Measurements from ENCODE around the gene TMEM222.
A peak's percentile ranks its signal among the peaks of the same experiment; 100 is the strongest.

TMEM222 gene

GRCh38 chr1:27318136-27318535 lies 3.8 kb upstream of the TMEM222 start:
- Histone ChIP-seq H3K27me3 (ENCODE audit: insufficient read depth, low read length) (no peaks in the 10 kb centered on the region), H3K4me1 (ENCODE audit: insufficient read depth, low read length) (peaks cover 20% of the 10 kb centered on the region), H3K9me3 (ENCODE audit: low read length) (no peaks in the 10 kb centered on the region), H2AFZ (ENCODE audit: low read depth, low read length) (peak overlapping the region; percentile 56), H3K4me3 (ENCODE audit: low read length) (peak overlapping the region; percentile 24), H3K36me3 (ENCODE audit: insufficient read depth, low read length) (no peaks in the 10 kb centered on the region)

- no peak overlapping the region for H3K4me3 ChIP-seq (ENCODE audit: low read length)
- H3K27me3 ChIP-seq (ENCODE audit: insufficient read depth, low read length): no peaks in the 10 kb centered on the region
These were observed 3.4 kb upstream of the TMEM222 start for GRCh38 chr1:27318596-27318995.

GRCh38 chr1:27322569-27323240 lies 742 bp downstream of the TMEM222 start:
- H2AFZ ChIP-seq (ENCODE audit: low read depth, low read length): no peak overlapping the region
- H3K36me3 ChIP-seq (ENCODE audit: insufficient read depth, low read length): peaks cover 32% of the 10 kb centered on the region
- H3K4me1 ChIP-seq (ENCODE audit: insufficient read depth, low read length): peaks cover 21% of the 10 kb centered on the region
- no peaks in the 10 kb centered on the region for H3K9me3 ChIP-seq (ENCODE audit: low read length)
- peak overlapping the region; percentile 88 for H3K4me3 ChIP-seq (ENCODE audit: low read length)
- H3K27me3 ChIP-seq (ENCODE audit: insufficient read depth, low read length): no peaks in the 10 kb centered on the region

More at GRCh38 chr1:27318596-27318995, 3.4 kb upstream of the TMEM222 start:
- Histone ChIP-seq H3K36me3 (ENCODE audit: insufficient read depth, low read length) (no peaks in the 10 kb centered on the region), H2AFZ (ENCODE audit: low read depth, low read length) (peak overlapping the region; percentile 56), H3K9me3 (ENCODE audit: low read length) (no peaks in the 10 kb centered on the region), H3K4me1 (ENCODE audit: insufficient read depth, low read length) (peaks cover 24% of the 10 kb centered on the region)

GRCh38 chr1:27325286-27325685 lies 3.3 kb downstream of the TMEM222 start:
- Histone ChIP-seq H3K4me3 (ENCODE audit: low read length) (no peak overlapping the region), H3K4me1 (ENCODE audit: insufficient read depth, low read length) (peaks cover 10% of the 10 kb centered on the region), H3K36me3 (ENCODE audit: insufficient read depth, low read length) (peaks cover 44% of the 10 kb centered on the region), H3K9me3 (ENCODE audit: low read length) (no peaks in the 10 kb centered on the region), H3K27me3 (ENCODE audit: insufficient read depth, low read length) (no peaks in the 10 kb centered on the region), H2AFZ (ENCODE audit: low read depth, low read length) (no peak overlapping the region)

- Histone ChIP-seq H3K4me1 (ENCODE audit: insufficient read depth, low read length) (peaks cover 8% of the 10 kb centered on the region), H3K9me3 (ENCODE audit: low read length) (no peaks in the 10 kb centered on the region), H3K36me3 (ENCODE audit: insufficient read depth, low read length) (peaks cover 68% of the 10 kb centered on the region), H3K27me3 (ENCODE audit: insufficient read depth, low read length) (no peaks in the 10 kb centered on the region), H2AFZ (ENCODE audit: low read depth, low read length) (no peak overlapping the region), H3K4me3 (ENCODE audit: low read length) (no peak overlapping the region)
These were observed 6.0 kb downstream of the TMEM222 start for GRCh38 chr1:27327964-27328363.

- Histone ChIP-seq H3K9me3 (ENCODE audit: low read length) (no peaks in the 10 kb centered on the region), H2AFZ (ENCODE audit: low read depth, low read length) (no peak overlapping the region), H3K27me3 (ENCODE audit: insufficient read depth, low read length) (no peaks in the 10 kb centered on the region), H3K36me3 (ENCODE audit: insufficient read depth, low read length) (peaks cover 79% of the 10 kb centered on the region), H3K4me1 (ENCODE audit: insufficient read depth, low read length) (no peaks in the 10 kb centered on the region), H3K4me3 (ENCODE audit: low read length) (no peak overlapping the region)
These were observed 8.8 kb downstream of the TMEM222 start for GRCh38 chr1:27330786-27331185.

GRCh38 chr1:27331426-27331825 lies 9.5 kb downstream of the TMEM222 start:
- Histone ChIP-seq H3K4me3 (ENCODE audit: low read length) (no peak overlapping the region), H3K4me1 (ENCODE audit: insufficient read depth, low read length) (no peaks in the 10 kb centered on the region), H3K9me3 (ENCODE audit: low read length) (no peaks in the 10 kb centered on the region), H2AFZ (ENCODE audit: low read depth, low read length) (no peak overlapping the region), H3K36me3 (ENCODE audit: insufficient read depth, low read length) (peaks cover 79% of the 10 kb centered on the region), H3K27me3 (ENCODE audit: insufficient read depth, low read length) (no peaks in the 10 kb centered on the region)

GRCh38 chr1:27331922-27332321 lies 10.0 kb downstream of the TMEM222 start:
- Histone ChIP-seq H2AFZ (ENCODE audit: low read depth, low read length) (no peak overlapping the region), H3K36me3 (ENCODE audit: insufficient read depth, low read length) (peaks cover 75% of the 10 kb centered on the region), H3K27me3 (ENCODE audit: insufficient read depth, low read length) (no peaks in the 10 kb centered on the region), H3K4me3 (ENCODE audit: low read length) (no peak overlapping the region), H3K9me3 (ENCODE audit: low read length) (no peaks in the 10 kb centered on the region), H3K4me1 (ENCODE audit: insufficient read depth, low read length) (no peaks in the 10 kb centered on the region)

- no peak overlapping the region for H2AFZ ChIP-seq (ENCODE audit: low read depth, low read length)
- H3K36me3 ChIP-seq (ENCODE audit: insufficient read depth, low read length): peaks cover 69% of the 10 kb centered on the region
- H3K4me1 ChIP-seq (ENCODE audit: insufficient read depth, low read length): no peaks in the 10 kb centered on the region
- H3K27me3 ChIP-seq (ENCODE audit: insufficient read depth, low read length): no peaks in the 10 kb centered on the region
- no peaks in the 10 kb centered on the region for H3K9me3 ChIP-seq (ENCODE audit: low read length)
- no peak overlapping the region for H3K4me3 ChIP-seq (ENCODE audit: low read length)
These were observed 10.7 kb downstream of the TMEM222 start for GRCh38 chr1:27332536-27333281.

GRCh38 chr1:27333717-27334279 lies 11.8 kb downstream of the TMEM222 start:
- no peaks in the 10 kb centered on the region for H3K27me3 ChIP-seq (ENCODE audit: insufficient read depth, low read length)
- no peak overlapping the region for H2AFZ ChIP-seq (ENCODE audit: low read depth, low read length)
- H3K9me3 ChIP-seq (ENCODE audit: low read length): no peaks in the 10 kb centered on the region
- H3K4me3 ChIP-seq (ENCODE audit: low read length): no peak overlapping the region
- peaks cover 59% of the 10 kb centered on the region for H3K36me3 ChIP-seq (ENCODE audit: insufficient read depth, low read length)
- peaks cover 5% of the 10 kb centered on the region for H3K4me1 ChIP-seq (ENCODE audit: insufficient read depth, low read length)

- Histone ChIP-seq H3K4me3 (ENCODE audit: low read length) (no peak overlapping the region), H3K27me3 (ENCODE audit: insufficient read depth, low read length) (no peaks in the 10 kb centered on the region), H3K9me3 (ENCODE audit: low read length) (no peaks in the 10 kb centered on the region), H3K36me3 (ENCODE audit: insufficient read depth, low read length) (peaks cover 52% of the 10 kb centered on the region), H2AFZ (ENCODE audit: low read depth, low read length) (no peak overlapping the region), H3K4me1 (ENCODE audit: insufficient read depth, low read length) (peaks cover 11% of the 10 kb centered on the region)
These were observed 13.8 kb downstream of the TMEM222 start for GRCh38 chr1:27335506-27336422.

GRCh38 chr1:27336756-27337155 lies 14.8 kb downstream of the TMEM222 start:
- Histone ChIP-seq H3K27me3 (ENCODE audit: insufficient read depth, low read length) (no peaks in the 10 kb centered on the region), H3K9me3 (ENCODE audit: low read length) (no peaks in the 10 kb centered on the region), H2AFZ (ENCODE audit: low read depth, low read length) (no peak overlapping the region), H3K4me1 (ENCODE audit: insufficient read depth, low read length) (peaks cover 15% of the 10 kb centered on the region), H3K36me3 (ENCODE audit: insufficient read depth, low read length) (peaks cover 45% of the 10 kb centered on the region), H3K4me3 (ENCODE audit: low read length) (no peak overlapping the region)

Measured in neuron (in vitro differentiated cells).